ENCODE data around the gene TCF7L1.
"Not testable (repeated sequence)": the region's sequence is repeated elsewhere in the genome, so short reads cannot be mapped to it uniquely, and the experiment has no call there.

Gene TCF7L1

DNA sequence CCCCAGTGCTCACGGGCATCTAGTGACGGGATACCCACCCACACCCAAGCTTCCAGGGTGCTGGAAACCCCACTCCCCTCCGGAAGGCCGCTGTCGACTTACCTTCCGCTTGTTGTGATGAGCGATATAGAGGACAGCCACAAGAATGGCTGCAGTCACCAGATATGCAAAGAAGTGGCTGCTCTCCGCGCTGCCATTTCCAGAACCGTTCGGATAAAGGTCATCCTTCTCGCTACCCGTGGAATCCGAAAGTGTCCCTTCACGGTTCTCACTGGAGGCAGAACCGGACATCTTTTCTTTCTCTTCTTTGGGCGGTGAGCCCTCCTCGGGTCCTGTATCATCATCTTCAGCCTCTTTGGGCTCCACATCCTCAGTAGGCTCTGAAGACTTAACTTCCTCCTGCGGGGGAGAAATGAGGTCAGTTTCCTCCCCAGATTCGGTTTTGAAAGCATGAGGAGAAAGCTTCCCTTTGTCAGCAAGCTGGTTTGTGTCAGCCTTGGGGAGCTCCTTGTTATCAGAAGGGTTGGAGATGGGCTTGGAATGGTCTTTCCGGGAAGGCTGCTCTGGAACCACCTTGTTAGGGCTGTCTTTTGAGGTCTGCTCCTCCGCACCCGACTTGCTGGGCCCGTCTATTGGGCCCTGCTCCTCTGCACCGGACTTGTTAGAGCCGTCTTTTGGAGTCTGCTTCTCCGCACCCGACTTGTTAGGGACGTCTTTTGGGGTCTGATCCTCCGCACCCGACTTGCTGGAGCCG is 193.4 kb downstream of the TCF7L1 start:
- DNase-seq (ENCODE audit: low read depth): no peak

DNA sequence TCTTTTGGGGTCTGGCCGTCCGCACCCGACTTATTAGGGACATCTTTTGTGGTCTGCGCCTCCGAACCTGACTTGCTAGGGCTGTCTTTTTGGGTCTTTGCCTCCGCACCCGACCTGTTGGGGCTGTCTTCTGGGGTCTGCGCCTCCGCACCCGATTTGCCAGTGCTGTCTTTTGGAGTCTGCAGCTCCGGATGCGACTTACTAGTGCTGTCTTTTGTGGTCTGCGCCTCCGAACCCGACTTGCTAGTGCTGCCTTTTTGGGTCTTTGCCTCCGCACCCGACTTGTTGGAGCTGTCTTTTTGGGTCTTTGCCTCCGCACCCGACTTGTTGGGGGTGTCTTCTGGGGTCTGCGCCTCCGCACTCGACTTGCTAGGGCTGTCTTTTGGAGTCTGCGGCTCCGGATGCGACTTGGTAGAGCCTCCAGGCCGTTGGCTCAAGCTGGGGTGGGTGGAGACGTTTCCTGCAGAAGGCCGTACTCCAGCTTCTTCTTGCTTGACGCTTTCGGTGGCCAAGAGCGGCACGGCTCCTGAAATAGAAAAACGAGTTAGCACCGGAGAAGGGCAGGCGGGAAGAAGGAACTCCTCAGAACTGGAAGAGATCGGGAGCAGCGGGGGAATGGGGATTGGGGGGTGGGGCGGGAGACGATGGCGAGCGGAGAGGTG is 194.1 kb downstream of the TCF7L1 start:
- DNase-seq (ENCODE audit: low read depth): peak; percentile 47

DNA sequence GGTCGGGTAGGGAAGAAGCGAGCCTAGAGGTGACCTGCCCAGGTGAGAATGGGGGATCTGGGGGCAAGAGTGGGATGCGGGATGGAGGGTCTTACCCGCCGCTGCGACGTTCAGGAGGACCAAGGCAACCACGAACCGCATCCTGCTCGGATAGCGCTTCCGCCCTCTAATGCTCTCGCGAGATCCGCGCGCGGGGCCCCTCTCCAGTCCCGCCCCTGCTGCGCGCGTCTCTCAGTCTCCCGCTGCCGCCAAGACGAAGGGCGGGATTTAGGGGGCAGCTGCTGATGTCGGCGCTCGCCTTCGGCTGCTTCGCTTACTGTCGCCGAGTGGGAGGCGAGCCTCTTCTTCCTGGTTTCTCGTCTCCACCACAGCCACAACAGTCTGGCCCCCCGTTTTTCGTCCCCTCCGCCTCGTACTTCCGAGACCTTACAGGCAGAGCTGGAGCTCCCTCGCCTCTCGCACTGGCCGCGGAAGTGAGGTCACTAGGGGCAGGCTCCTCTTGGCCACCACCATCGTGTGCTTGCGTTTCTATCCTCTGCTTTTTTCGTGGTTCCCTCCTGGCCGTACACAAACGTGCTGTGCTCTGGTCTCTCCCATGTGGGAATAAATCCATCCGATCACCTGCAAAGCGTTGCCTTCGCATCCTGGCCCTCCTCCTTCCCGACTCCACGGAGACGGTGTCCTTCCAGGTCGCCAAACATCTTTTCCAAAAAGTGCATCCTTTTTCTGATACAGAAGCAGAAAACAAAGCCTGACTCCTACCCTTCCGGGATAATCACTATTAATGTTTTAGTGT is 194.8 kb downstream of the TCF7L1 start, which contains the start of gene TGOLN2:
Gene TGOLN2, minus strand, starts transcription at position 168 of the 796 bp plus-strand sequence. Its CDS starts 27 bp downstream, at position 141.
- DNase-seq (ENCODE audit: low read depth): peak; percentile 89

DNA sequence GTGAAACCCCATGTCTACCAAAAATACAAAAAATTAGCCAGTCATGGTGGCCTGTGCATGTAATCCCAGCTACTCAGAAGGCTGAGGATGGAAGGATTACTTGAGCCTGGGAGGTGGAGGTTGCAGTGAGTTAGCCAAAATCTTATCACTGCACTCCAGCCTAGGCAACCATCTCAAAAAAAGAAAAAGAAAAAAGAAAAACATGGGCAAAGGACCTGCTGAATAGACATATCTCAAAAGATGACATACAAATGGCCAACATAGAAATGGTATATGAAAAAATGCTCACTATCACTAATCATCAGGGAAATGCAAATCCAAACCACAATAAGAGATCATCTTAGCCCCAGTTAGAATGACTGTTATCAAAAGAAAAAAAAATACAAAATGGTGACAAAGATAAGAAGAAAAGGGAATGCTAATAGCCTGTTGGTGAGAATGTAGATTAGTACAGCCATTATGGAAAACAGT is 196.0 kb downstream of the TCF7L1 start:
- no peak for DNase-seq (ENCODE audit: low read depth)

DNA sequence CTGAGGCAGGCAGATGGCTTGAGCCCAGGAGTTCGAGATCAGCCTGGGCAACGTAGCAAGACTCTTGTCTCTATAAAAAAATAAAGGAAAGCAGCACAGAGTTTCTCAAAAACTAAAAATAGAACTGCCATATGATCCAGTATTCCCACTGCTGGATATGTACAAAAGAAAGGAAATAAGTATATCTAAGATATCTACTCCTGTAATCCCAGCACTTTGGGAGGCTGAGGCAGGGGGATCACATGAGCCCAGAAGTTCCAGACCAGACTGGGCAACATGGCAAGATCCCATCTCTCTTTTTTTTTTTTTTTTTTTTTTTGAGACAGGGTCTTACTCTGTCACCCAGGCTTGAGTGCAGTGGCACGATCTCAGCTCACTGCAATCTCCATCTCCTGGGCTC is 196.5 kb downstream of the TCF7L1 start:
- DNase-seq (ENCODE audit: low read depth): not testable (repeated sequence)

DNA sequence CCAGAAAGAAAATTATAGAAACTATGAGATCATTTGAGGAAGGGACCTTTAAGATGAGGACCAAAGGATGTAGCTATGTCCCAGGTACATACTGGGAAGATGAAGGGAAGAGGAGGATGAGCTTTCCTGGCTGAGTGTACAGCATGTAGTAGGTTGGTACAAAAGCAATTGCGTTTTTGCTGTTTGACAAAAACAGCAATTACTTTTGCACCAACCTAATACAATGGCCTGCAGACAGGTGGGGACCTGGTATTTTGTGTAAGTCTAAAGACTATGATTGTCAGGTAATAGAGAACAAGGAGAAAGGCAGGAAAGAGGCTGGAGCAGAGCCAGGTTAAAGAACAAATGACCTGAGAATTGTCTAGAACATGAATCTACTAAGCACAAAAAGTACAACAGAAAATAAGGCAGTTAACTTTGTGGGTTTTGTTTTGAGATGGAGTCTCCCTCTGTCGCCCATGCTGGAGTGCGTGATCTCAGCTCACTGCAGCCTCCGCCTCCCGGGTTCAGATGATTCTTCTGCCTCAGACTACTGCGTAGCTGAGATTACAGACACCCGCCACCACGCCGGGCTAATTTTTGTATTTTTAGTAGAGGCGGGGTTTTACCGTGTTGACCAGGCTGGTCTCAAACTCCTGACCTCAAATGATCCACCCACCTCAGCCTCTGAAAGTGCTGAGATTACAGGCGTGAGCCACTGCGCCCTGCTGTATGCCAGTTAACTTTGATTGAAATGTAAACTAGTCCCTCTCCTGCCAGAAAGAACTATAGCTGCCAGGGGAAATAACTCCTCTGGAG is 197.8 kb downstream of the TCF7L1 start:
- no peak for DNase-seq (ENCODE audit: low read depth)

DNA sequence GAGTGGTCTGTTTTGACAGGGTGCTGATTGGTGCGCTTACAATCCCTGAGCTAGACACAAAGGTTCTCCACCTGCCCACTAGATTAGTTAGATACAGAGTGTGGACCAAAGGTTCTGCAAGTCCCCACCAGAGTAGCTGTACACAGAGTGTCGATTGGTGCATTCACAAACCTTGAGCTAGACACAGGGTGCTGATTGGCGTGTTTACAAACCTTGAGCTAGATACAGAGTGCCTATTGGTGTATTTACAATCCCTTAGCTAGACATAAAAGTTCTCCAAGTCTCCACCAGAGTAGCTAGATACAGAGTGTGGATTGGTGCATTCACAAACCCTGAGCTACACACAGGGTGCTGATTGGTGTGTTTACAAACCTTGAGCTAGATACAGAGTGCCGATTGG is 200.7 kb downstream of the TCF7L1 start:
- DNase-seq (ENCODE audit: low read depth): not testable (repeated sequence)

DNA sequence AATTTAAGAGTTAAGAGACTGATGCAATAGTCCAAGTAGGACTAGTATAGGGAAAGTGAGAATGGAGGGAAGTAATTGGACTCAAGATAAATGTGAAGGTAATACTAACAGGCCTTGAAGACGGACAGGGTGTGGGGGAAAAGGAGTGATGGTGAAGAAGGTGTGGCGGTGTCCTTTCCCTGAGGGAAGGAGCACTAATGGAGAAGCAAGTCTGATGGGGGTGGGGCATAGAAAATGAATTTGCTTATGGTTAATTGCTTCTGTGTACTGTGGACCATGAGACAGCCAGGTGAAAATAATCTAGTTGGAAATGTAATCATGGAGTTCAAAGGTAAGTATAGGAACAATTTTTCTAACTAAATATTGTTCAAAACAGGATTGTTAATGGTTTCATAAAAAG is 201.7 kb downstream of the TCF7L1 start:
- DNase-seq (ENCODE audit: low read depth): no peak

DNA sequence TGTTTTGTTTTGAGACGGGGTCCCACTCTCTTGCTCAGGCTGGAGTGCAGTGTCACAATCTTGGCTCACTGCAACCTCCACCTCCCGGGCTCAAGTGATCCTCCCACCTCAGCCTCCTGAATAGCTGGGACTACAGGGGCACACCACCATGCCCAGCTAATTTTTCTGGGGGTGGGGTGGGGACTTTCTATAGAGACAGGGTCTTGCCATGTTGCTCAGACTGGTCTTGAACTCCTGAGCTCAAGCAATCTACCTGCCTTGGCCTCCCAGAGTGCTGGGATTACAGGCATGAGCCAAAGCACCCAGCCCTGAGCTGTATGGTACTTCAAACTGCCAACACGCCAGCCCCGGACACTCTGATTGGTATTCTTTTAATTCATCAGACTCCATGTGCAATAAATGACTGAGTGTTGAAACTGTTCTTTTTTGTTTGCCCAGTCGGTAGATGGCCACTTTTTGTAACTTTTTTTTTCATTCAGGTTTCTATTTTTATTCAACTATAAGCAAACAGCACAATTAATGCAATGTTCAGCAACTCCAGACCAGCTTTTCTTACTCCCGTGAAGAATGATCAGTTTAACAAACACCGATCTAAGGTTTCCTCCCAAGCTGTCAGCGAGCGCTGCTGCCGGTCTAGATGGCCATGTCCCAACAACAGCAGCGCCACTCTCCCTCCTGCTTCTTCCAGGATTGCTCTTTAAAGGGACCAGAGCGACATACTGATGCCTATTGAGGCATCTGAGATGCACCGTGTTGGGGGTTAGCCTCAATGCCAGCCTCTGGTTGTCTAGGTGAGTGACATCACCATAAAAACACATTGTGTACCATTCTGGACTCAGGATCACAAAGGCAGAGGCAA is 207.1 kb downstream of the TCF7L1 start:
- DNase-seq (ENCODE audit: low read depth): no peak

DNA sequence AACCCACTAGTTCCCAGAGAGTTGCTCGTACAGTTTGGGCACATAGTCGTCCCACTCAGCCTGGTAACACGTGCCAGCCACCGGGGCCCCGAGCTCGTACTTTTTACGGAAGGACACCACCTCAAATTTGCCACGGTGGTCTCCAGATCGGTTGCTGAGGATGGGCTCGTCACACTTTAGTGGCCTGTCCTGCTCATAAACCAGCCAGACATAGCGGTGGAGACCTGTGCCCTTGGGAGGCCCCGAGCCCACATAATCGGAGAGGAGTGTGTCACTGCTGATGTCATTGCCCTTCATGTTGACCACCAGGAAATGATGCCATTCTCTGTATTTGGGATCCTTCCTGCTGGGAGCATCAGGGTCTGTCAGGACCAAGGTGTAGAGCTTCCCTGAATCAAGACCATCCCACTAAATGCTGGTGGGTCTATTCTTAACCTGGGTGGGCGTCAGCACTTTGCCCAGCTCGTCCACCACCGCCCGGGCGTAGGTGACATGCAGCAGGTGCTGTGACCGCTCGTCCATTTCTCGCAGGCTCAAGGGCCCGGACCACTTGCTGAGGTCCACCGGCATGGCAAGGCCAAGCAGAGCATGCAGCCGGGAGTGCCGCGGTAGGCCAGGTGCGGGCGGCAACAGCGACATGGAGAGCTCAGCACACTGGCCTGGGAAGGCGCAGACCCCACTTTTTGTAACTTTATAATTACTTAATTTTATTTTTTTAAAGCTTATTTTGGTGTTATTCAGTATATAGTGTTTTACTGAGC is 208.3 kb downstream of the TCF7L1 start:
- DNase-seq (ENCODE audit: low read depth): no peak

DNA sequence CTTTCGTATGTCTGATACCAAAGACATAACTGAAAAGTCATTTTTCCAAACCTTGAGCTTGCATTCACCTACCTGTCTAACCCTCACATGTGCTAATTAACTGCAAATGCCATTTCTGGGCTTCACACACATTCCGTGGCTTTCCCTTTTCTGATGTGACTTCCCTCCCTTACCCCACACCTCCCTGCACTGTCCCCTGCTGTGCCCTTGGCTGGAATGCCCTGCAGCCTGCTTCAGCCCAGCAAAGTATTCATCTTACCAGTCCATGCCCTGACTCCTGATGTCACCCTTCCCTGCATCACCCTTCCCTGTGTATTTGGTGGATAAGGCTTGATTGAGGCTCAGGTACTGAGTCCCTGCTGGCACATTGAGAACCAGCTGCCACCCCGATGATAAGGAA is 209.0 kb downstream of the TCF7L1 start:
- DNase-seq (ENCODE audit: low read depth): no peak

DNA sequence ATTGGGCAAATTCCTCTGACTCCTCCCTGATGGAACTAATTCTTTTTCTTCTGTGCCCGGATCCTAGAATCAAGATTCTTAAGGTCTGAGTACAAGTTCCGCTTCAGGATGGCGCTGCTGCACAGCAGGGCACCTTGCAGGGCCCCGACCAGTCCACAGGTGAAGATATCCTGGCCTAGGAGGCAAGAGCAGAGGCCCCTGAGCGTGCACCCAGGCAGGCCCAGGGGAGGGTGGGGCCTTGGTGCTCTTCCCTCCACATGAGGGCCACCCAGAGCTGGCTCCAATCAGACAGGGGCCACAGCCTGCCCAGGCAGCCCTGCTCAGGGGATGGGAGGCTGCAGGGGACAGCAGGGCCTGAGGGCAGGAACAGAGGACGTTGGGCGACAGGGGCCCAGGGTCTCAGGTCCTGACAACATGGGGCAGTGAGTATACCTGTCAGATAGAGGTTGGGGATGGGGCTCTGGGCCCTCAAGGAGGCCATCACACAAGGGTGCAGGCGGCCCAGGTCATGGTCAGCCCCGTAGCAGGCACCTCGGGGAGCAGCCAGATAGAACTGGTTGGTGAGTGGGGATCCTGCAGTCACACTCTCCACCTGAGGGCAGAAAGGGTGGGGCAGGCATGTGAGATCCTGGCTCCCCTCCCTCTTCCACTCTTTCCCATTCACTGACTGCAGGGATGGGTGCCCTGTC is 210.2 kb downstream of the TCF7L1 start:
- DNase-seq (ENCODE audit: low read depth): not testable (repeated sequence)

DNA sequence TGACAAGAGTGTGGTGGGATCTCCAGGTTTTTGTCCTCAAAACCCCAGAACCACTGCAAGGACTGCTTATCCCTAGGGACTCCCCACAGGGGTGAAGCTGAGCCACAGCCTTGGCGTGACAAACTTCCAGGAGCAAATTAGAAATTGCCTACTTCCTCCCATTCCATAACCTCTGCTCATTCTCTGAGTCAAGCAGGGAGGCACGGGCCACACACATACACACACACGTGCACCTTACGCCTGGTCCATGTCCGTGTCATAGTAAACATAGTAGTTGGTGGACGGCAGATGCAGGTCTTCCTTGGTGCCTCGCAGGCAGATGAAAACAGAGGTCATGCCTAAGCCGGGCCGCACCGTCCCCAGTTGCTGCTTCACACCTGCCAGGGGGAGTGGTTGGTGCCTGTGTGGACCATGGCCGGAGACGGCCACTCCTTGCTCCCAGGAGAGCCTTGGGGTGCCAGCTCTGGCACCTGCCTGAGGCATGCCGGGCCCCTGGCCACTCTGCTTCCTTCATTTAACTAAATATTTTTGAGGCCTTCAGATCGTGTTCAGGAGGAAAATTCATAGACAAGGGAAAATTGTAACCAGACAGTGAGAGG is 211.3 kb downstream of the TCF7L1 start:
- DNase-seq (ENCODE audit: low read depth): no peak

DNA sequence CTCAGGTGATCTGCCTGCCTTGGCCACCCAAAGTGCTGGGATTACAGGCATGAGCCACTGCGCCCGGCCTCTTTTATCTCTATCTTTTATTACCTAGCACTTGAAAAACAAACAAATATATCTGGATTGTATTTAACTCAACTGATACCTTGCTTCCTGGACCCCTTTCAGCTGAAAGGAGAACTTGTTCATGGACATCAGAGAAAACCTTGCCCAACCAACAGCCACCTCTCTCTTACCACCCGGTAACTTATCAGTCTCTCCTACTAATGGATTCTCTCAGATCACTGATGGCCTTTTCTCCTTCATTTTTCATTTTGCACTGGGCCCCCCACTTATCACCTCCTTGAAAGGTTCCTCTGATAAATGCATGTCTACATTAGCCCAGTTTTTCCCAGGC is 214.4 kb downstream of the TCF7L1 start:
- DNase-seq (ENCODE audit: low read depth): no peak

DNA sequence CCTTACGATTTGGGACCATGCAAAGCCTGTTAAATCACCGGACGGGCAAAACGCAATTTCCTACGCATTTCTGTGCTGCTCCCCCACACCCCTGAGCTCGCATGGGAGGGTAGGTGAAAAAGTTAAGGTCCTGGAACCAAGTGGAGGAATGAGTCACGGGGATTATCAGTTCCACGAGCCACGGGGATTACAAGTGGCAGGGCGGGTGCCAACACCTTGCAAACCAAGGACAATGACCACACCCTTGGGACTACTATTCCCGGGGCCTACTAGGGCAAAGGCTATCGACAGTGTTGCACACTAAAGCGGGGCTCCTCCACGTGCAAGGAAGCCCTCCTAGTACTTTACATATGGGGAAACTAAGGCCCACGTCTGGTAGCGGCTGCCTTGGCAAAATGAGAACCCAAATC is 220.7 kb downstream of the TCF7L1 start:
- no peak for DNase-seq (ENCODE audit: low read depth)

DNA sequence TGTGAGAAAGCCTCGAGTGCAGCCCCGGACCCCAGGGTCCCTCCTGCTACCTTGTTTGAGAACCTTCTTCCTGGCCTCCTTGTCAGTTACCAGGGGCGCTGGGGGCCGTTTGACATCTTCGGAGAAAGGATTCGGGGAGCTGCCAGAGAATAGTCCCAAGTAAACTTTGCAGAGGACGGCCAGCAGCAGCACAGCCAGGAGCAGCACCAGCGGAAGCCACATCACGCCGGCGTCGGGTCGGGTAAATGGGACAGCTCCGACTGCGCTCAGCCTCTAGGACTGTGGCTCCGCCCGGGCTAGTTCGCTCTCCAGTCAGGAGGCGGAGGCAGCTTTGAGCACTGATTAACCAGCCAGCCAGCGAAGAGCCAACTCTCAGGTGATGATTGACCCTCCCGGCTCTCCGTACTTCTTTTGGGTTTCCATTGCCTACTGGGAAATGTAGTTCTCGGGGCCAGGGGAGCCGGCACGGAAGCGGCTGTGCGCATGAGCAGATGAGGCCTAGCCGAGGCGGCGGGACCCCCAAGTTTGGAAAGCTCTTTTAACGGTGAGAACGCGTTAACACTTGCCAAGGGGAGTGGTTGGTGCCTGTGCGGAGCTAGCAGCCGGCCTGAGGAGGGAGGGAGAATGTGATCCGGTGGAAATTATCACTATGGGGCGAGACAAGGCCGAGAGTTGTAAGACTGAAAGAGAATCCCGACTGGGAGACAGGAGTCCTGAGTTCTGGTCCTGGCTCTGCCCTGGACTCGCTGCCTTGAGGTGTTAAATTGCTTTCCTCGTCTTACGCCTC is 221.3 kb downstream of the TCF7L1 start, which contains the start of the genes ELMOD3 and RETSAT:
Gene ELMOD3, plus strand, starts transcription at position 484 of the 787 bp plus-strand sequence. CDS start 2,430 bp downstream, outside the sequence.
Gene RETSAT, minus strand, starts transcription at position 243 of the 787 bp plus-strand sequence. Its CDS starts 21 bp downstream, at position 222.
- peak; percentile 93 for DNase-seq (ENCODE audit: low read depth)

DNA sequence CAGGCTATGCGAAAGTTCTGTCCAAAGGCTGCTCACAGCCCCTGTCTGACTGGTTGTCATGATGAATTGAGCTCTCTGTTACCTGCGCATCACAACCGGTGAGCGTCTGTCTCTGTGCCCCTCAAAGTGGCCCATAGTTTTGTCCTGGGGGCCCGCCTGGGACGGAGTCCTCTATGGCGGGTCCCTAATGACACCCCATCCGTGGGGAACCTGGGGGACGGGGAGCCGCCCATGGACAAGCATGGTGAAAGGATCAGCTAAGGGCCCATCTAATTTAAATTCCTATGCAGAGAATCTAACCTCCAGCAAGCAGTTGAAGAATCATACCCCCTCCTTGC is 221.8 kb downstream of the TCF7L1 start:
- DNase-seq (ENCODE audit: low read depth): no peak

DNA sequence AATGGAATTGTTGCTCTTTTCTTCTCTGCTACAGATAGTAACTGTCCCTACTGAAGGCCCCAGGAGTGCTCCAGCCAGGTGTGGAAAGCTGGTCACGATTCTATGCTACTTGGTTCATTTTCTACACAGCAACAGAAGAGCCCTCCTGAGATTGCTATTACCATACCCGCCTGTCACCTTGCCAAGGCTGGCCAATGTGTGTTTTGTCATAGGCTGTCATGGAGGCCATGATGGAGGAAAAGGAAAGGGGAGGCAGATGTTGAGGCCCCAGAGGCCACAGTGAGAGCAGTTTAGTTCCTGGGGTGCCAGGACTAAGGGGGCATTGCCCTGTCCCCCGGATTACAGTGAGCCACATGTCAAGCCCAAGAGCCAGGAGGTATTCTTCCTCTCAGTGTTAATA is 222.3 kb downstream of the TCF7L1 start:
- no peak for DNase-seq (ENCODE audit: low read depth)
